Head of caudate nucleus (tissue), 42 donors: Measurements from ENCODE around the gene SEMA3B.
A peak's percentile ranks its signal among the peaks of the same experiment; 100 is the strongest.
"Not testable (repeated sequence)": the region's sequence is repeated elsewhere in the genome, so short reads cannot be mapped to it uniquely, and the experiment has no call there.

Experiments used
- DNase-seq, 42 donors: peaks; one replicate each; pipeline versions ENCODE4 v3.0.0 to v3.0.0-alpha.2; 2020 to 2021; ENCODE audit warnings: mixed read lengths in 7 of 42
- intact Hi-C: fragments of 100-400 bp; cut with DNase I; formaldehyde crosslinking; loops from one replicate; pipeline ENCODE4 v1.15.0; 2022

The SEMA3B gene

GRCh38 chr3:50297384-50297775 lies 28.4 kb downstream of the SEMA3B start:
- DNase-seq: no peak
- intact Hi-C loops: no loop called here

GRCh38 chr3:50297896-50298725 lies 29.2 kb downstream of the SEMA3B start:
- intact Hi-C loops: no loop called here
- peak in 2 of 42 donors; percentile 20 for DNase-seq

GRCh38 chr3:50298836-50299637 lies 30.1 kb downstream of the SEMA3B start, which contains the start of the genes HYAL3 and NAA80:
HYAL3 (minus strand) TSS chr3:50299405; CDS start chr3:50295602, 3,803 bp downstream.
NAA80 (minus strand) TSS chr3:50299405; CDS start chr3:50297463, 1,942 bp downstream.
- intact Hi-C loops: no loop called here
- peak; percentile 98 to 100 (median 100) for DNase-seq

- intact Hi-C loops: no loop called here
- DNase-seq: no peak
Measured at GRCh38 chr3:50299638-50299928, 30.6 kb downstream of the SEMA3B start.

- peak in 19 of 42 donors; percentile 38 to 79 (median 58) for DNase-seq
- intact Hi-C loops: no loop called here
Measured at GRCh38 chr3:50299929-50300680, 31.2 kb downstream of the SEMA3B start.

GRCh38 chr3:50300681-50301254 lies 31.8 kb downstream of the SEMA3B start:
- intact Hi-C loops: no loop called here
- DNase-seq: no peak

- no peak for DNase-seq
- intact Hi-C loops: no loop called here
Measured at GRCh38 chr3:50302095-50303012, 33.4 kb downstream of the SEMA3B start.

- no peak for DNase-seq
- intact Hi-C loops: no loop called here
Measured at GRCh38 chr3:50303013-50303815, 34.3 kb downstream of the SEMA3B start, which contains the start of gene HYAL1. HYAL1 (minus strand) TSS chr3:50303574; CDS start chr3:50302956, 618 bp downstream.

- intact Hi-C loops: no loop called here
- DNase-seq: no peak
Measured at GRCh38 chr3:50304601-50305000, 35.7 kb downstream of the SEMA3B start.

- DNase-seq, intact Hi-C loops: not testable (repeated sequence)
Measured at GRCh38 chr3:50312041-50312440, 43.1 kb downstream of the SEMA3B start.

GRCh38 chr3:50314342-50314741 lies 45.4 kb downstream of the SEMA3B start:
- intact Hi-C loops: no loop called here
- no peak for DNase-seq

- intact Hi-C loops: no loop called here
- DNase-seq: no peak
Measured at GRCh38 chr3:50314816-50315215, 45.9 kb downstream of the SEMA3B start.

- intact Hi-C loops: no loop called here
- peak in 38 of 42 donors; percentile 46 to 94 (median 74) for DNase-seq
Measured at GRCh38 chr3:50316657-50317242, 47.8 kb downstream of the SEMA3B start.

GRCh38 chr3:50317300-50317699 lies 48.4 kb downstream of the SEMA3B start:
- intact Hi-C loops: no loop called here
- DNase-seq: no peak

GRCh38 chr3:50318163-50318562 lies 49.2 kb downstream of the SEMA3B start:
- intact Hi-C loops: no loop called here
- no peak for DNase-seq

GRCh38 chr3:50318615-50319014 lies 49.7 kb downstream of the SEMA3B start:
- DNase-seq: no peak
- intact Hi-C loops: no loop called here
